Right renal cortex interstitium (tissue), 3 donors: ENCODE results near the gene CEP112. TPM values are rescaled to one million over a fixed set of nuclear protein-coding genes. Genes with fewer than 3 reads are reported as not detected.
"Not testable (repeated sequence)": the region's sequence is repeated elsewhere in the genome, so short reads cannot be mapped to it uniquely, and the experiment has no call there.

Experiments
- DNase-seq, 3 donors: peaks; one replicate each; pipeline ENCODE4 v3.0.0-alpha.2; 2013; ENCODE audit warnings: low read depth in 3 of 3, low spot score in 2 of 3
- polyA plus RNA-seq, 3 donors: library from polyadenylated mRNA; unstranded; fragments of 120-200 nt; gene quantifications; one replicate each; pipeline ENCODE4 v1.2.1, GENCODE V29; 2013; ENCODE audit not compliant: insufficient read length in 3 of 3

The CEP112 gene
- polyA plus RNA-seq, 3 donors = 14.2 to 18.5 (median 17.7) TPM

GRCh38 chr17:65850486-65850885 is 341.4 kb downstream of the CEP112 start:
- no peak for DNase-seq

- no peak for DNase-seq
Measured at GRCh38 chr17:65848751-65849150, 343.2 kb downstream of the CEP112 start.

- no peak for DNase-seq
Measured at GRCh38 chr17:65841089-65841488, 350.8 kb downstream of the CEP112 start.

DNA sequence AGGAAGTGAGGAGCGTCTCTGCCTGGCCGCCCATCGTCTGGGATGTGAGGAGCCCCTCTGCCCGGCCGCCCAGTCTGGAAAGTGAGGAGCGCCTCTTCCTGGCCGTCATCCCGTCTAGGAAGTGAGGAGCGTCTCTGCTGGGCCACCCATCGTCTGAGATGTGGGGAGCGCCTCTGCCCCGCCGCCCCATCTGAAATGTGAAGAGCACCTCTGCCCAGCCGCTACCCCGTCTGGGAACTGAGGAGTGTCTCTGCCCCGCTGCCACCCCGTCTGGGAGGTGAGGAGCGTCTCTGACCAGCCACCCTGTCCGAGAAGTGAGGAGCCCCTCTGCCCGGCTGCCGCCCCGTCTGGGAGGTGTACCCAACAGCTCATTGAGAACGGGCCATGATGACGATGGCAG is 354.7 kb downstream of the CEP112 start:
- not testable (repeated sequence) for DNase-seq

DNA sequence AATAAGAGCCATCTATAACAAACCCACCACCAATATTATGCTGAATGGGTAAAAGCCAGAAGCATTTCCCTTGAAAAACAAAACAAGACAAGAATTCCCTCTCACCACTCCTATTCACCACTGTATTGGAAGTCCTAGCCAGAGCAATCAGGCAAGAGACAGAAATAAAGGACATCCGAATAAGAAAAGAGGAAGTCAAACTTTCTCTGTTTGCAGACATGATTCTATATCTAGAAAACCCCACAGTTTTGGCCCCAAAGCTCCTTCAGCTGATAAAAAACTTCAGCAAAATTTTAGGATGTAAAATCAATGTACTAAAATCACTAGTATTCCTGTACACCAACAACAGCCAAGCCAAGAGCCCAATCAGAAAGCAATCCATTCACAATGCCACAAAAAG is 358.7 kb downstream of the CEP112 start:
- DNase-seq = no peak

DNA sequence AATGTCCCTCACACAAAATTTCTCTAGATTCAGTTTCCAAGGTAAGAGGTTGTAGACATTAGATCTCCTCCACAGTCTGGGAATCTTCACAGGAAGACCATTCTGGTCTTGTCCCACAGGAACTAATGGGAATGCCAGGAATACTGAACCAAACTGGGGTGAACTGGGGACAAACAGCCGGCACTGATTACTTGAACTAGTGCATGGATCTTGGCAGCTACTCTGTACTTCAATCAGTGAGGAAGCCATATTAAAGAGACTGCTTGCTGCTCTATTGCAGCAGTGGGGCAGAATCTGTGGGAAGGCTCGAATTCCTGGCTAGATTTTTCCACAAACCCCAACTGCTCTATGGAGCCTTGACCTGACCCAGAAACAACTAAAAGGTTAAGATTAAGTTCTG is 361.6 kb downstream of the CEP112 start:
- DNase-seq = no peak

- not testable (repeated sequence) for DNase-seq
Measured at GRCh38 chr17:65826577-65826976, 365.4 kb downstream of the CEP112 start.

DNA sequence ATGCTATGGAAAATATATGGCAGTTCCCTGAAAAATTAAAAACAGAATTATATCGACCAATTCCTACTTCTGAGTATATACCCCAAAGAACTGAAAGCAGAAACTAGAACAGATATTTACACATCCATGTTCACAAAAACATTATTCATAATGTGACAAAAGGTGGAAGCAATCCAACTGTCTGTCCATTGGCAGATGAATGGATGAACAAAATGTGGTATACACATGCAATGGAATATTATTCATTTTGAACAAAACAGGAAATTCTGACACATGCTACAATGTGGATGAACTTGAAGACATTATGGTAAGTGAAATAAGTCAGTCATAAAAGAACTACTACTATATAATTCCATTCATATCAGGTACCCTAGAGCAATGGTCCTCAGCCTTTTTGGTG is 367.0 kb downstream of the CEP112 start:
- DNase-seq = no peak

GRCh38 chr17:65823713-65824112 is 368.2 kb downstream of the CEP112 start:
- no peak for DNase-seq

DNA sequence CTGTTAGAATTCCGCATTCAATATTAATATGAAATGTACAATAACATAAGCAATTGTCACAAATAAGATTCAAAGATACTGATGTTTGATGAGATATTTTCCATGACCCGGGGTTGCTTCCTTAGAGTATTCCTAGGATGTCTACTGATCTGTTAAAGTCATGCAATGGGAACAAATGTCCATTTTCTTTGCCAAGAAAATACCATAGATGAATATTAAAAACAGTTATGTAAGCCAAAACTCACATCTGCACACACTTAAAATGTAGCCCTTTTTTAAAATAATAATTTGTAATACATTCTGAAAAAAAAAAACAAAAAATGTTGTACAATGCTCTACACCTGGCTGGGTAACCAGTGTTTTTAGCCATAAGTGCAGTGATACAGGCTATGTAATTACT is 371.1 kb downstream of the CEP112 start:
- no peak for DNase-seq

DNA sequence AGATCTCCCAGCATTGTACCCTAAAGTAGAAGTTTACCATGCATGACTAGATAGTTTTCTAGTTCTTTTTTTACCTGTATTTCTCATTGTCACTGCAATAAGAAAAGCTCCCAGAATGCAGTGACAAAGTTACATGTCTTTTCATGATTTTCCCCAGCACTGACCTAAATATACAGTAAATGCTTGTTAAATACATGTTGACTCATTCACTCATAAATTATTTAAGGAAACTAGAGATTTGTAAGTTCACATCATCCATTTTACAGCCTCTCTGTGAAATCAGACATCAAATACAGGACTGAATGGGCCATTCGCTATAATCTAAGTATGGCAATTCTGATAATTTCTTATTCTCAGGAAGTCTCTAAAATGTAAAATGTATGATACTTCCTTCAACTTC is 371.6 kb downstream of the CEP112 start:
- DNase-seq = no peak

GRCh38 chr17:65819810-65820209 is 372.1 kb downstream of the CEP112 start:
- DNase-seq = no peak

- DNase-seq = no peak
Measured at GRCh38 chr17:65817951-65818350, 374.0 kb downstream of the CEP112 start.

GRCh38 chr17:65814418-65814817 is 377.5 kb downstream of the CEP112 start:
- DNase-seq = no peak

GRCh38 chr17:65813306-65813705 is 378.6 kb downstream of the CEP112 start:
- DNase-seq = no peak

DNA sequence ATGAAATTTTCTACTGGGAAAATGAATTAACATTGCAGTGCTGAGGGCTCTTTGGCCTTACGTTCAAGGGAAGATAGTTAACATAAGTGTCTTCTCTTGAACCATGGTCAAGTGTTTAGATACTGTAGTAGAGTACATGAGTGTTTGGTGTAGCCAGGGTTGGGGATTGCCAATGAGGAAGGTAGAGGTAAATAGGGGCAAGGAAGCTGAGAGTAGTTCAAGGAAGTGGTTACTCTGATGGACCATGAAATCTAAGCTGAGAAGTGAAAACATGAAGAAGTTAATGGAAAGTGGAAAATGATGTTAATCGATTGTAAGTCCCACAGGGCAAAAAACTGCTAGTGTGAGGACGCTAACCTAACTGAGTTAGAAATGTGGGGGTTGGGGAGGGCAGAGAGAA is 380.9 kb downstream of the CEP112 start:
- DNase-seq = no peak

GRCh38 chr17:65809366-65809765 is 382.6 kb downstream of the CEP112 start:
- DNase-seq = no peak

DNA sequence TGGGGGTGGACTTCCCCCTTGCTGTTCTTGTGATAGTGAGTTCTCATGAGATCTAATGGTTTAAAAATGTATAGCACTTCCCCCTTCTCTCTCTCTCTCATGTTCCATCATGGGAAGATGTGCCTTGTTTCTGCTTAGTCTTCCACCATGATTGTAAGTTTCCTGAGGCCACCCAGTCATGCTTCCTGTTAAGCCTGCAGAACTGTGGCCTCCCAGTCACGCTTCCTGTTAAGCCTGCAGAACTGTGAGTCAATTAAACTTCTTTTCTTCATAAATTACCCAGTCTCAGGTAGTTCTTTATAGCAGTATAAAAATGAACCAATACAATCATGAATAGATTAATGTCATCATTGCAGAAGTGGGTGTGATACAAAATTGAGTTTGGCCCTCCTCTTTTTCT is 383.4 kb downstream of the CEP112 start:
- not testable (repeated sequence) for DNase-seq

GRCh38 chr17:65807361-65807760 is 384.6 kb downstream of the CEP112 start:
- no peak for DNase-seq

GRCh38 chr17:65801513-65801912 is 390.4 kb downstream of the CEP112 start:
- no peak for DNase-seq

- no peak for DNase-seq
Measured at GRCh38 chr17:65800655-65801054, 391.3 kb downstream of the CEP112 start.

GRCh38 chr17:65799869-65800268 is 392.1 kb downstream of the CEP112 start:
- DNase-seq = no peak

GRCh38 chr17:65799454-65799853 is 392.5 kb downstream of the CEP112 start:
- DNase-seq = no peak

GRCh38 chr17:65797809-65798208 is 394.1 kb downstream of the CEP112 start:
- no peak for DNase-seq
